22Rv1 (cell line): Measurements from ENCODE around the gene TCP11.

ENCODE experiments used
- H3K27ac ChIP-seq: fragments of 450-650 bp; 2 replicates; pipeline ENCODE4 v1.5.1; 2017
- CTCF ChIP-seq: fragments of 450-650 bp; IDR thresholded peaks from 2 replicates; pipeline ENCODE4 v1.5.1; 2017; ENCODE audit warnings: mild to moderate bottlenecking
- ZFX ChIP-seq: fragments of 450-650 bp; IDR thresholded peaks from 2 replicates; pipeline ENCODE4 v1.6.1; 2017; ENCODE audit warnings: antibody characterized with exemption, borderline replicate concordance

TCP11 gene

GRCh38 chr6:35078226-35078850 lies 62.8 kb downstream of the TCP11 start:
- no peak for TF ChIP-seq ZFX
- TF ChIP-seq CTCF = no peak
- H3K27ac ChIP-seq = no peak overlapping the region

GRCh38 chr6:35077713-35078105 lies 63.4 kb downstream of the TCP11 start:
- no peak overlapping the region for H3K27ac ChIP-seq
- no peak for TF ChIP-seq CTCF
- no peak for TF ChIP-seq ZFX

- H3K27ac ChIP-seq = no peak overlapping the region
Measured at GRCh38 chr6:35076997-35077712, 64.0 kb downstream of the TCP11 start.

GRCh38 chr6:35073766-35074471 lies 67.2 kb downstream of the TCP11 start:
- no peak overlapping the region for H3K27ac ChIP-seq
- no peak for TF ChIP-seq ZFX
- TF ChIP-seq CTCF = no peak

More at GRCh38 chr6:35076997-35077712, 64.0 kb downstream of the TCP11 start:
- TF ChIP-seq CTCF = no peak
- no peak for TF ChIP-seq ZFX

- H3K27ac ChIP-seq = no peak overlapping the region
- TF ChIP-seq CTCF (no peak), ZFX (no peak)
Measured at GRCh38 chr6:35073211-35073610, 67.9 kb downstream of the TCP11 start.

- no peak for TF ChIP-seq CTCF
- no peak for TF ChIP-seq ZFX
- H3K27ac ChIP-seq = no peak overlapping the region
Measured at GRCh38 chr6:35072698-35073055, 68.5 kb downstream of the TCP11 start.
